Upper lobe of left lung (tissue), 4 donors: ENCODE measurements around the gene PPP1R37.

Experiments used
- EP300 ChIP-seq, 4 donors: sonication (generic); formaldehyde crosslinking; IDR thresholded peaks; one replicate each; pipeline ENCODE4 v1.5.1; 2017; ENCODE audit warnings: antibody characterized with exemption in 4 of 4, control low read depth in 2 of 4
- POLR2AphosphoS5 ChIP-seq, 2 donors: sonication (generic); formaldehyde crosslinking; IDR thresholded peaks; one replicate each; pipeline ENCODE4 v1.5.1; 2017; ENCODE audit warnings: antibody characterized with exemption in 2 of 2
- TF ChIP-seq, protein P1 (sequence below), 6 experiments: fragments of 450-650 bp in 4 of 6; fragments of 200-600 bp in 2 of 6; sonication (generic) in 2 of 6; IDR thresholded peaks; one replicate each; pipeline ENCODE4 v1.5.1; 2016 to 2019; ENCODE audit warnings: antibody characterized with exemption in 6 of 6

DNA sequence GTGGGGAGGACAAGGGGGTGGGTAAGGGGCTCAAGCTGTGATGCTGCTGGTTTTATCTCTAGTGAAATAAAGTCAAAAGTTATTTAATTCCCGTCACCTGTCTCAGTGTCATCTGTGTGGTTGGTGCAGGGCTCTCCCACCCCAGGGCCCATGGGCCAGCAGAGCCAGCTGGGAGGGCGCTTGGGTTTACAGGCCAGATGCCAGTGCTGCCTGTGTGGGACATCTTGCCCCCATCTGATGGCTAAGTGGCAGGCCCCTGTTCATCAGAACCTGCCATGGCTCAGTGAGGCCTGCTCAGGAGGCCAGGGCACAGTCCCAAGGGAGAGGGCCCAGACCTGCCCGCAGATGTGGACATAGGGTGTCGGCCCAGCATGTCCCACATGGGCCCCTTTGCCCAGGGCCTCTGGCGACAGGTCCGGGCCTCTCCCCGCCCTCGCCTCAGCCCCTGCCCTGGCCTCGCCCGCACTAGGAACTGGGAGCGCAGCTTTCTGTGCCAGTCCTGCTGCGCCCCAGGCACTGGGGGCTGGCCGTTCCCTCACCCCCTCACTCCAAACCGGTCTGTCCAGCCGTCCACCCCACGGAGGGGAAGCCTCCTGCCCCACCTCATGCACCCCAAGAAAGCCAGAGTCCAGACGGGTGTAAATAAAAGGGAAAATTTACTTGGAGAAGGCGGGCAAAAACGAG, 22.0 kb upstream of the PPP1R37 start:
- TF ChIP-seq, protein P1, sequence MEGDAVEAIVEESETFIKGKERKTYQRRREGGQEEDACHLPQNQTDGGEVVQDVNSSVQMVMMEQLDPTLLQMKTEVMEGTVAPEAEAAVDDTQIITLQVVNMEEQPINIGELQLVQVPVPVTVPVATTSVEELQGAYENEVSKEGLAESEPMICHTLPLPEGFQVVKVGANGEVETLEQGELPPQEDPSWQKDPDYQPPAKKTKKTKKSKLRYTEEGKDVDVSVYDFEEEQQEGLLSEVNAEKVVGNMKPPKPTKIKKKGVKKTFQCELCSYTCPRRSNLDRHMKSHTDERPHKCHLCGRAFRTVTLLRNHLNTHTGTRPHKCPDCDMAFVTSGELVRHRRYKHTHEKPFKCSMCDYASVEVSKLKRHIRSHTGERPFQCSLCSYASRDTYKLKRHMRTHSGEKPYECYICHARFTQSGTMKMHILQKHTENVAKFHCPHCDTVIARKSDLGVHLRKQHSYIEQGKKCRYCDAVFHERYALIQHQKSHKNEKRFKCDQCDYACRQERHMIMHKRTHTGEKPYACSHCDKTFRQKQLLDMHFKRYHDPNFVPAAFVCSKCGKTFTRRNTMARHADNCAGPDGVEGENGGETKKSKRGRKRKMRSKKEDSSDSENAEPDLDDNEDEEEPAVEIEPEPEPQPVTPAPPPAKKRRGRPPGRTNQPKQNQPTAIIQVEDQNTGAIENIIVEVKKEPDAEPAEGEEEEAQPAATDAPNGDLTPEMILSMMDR (IDR thresholded peaks at IDR 0.05): no peak
- TF ChIP-seq EP300 (IDR thresholded peaks at IDR 0.05) (no peak), POLR2AphosphoS5 (IDR thresholded peaks at IDR 0.05) (no peak)
